ENCODE data around the gene PIP5K1C. TPM values are rescaled to one million over a fixed set of nuclear protein-coding genes. Genes with fewer than 3 reads are reported as not detected.

The PIP5K1C gene
- total and polyA plus RNA-seq, 9 of the 15 experiments (the other 6 are each of a cell fraction or from before 2014, with no cell fraction given), result 0.38 to 22.1 (median 4.1) TPM

DNA sequence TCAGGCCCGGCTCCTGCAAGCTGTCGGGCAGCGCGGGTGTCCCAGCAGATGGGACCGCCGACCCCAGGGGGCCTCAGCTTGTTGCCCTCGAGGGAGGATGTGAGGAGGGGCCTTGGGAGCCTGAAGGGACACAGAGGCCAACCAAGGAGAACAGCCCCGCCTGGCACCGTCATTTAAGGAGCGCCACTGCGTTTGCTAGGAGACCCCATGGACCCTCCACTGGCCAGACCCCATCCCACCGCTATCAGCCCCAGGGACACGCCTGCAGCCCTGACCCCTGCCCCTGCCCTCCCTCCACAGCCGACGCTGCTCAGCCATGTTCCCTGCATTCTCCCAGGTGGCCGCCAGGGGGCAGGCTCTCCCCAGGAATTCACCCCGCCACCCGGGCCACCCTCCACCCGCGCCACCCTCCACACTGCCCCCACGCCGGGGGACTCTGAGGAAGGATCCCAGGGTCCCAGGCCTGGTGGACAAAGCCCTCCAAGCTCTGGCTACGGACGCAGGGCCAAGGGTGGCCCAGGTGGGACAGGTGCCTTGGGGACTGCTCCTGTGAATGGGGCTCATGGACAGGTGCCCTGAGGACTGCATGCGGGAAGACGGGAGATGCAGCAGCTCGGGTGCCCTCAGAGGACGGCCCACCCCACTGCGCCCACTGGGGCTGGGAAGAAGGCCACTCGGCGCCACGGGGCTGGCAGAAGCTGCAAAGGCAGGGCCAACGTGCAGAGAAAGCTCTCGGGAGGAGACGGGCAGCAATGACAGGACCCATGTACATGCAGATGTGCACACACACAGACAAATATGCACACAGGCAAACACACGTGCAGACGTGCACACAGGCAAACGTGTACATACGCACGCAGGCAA, 34.4 kb downstream of the PIP5K1C start:
- H3K9ac ChIP-seq (ENCODE audit: insufficient read depth in 1 of 2, low read depth in 2 of 2, low read length in 2 of 2), result peak overlapping the region in 1 of 2 experiments; percentile 79; a peak in 2 of 4 replicates
- intact Hi-C loops (cut with micrococcal nuclease) (no loop called here), in situ Hi-C loops (cut with MboI) (no loop called here)
- BruUV-seq (replicated peaks), result no TSS peak
- peaks cover 16 to 67% of the 10 kb centered on the region in 2 experiments for H3K4me1 ChIP-seq (replicated peaks in 1 of 2; ENCODE audit: control insufficient read depth in 2 of 2, insufficient read depth in 2 of 2, low read length in 2 of 2)
- H4K20me1 ChIP-seq (replicated peaks; ENCODE audit: control insufficient read depth, insufficient read depth, low read length), result peaks cover 11% of the 10 kb centered on the region; the same call in 1 of the 2 replicates
- CTCF ChIA-PET (ENCODE audit: low intra/inter-chr PET ratio), result interaction anchor here (0.8 to 2.4 kb wide), 5 partner anchors 34 to 183 kb away, joined by 3 to 24 read pairs (median 5); partner anchors contain the start of gene PIP5K1C
- H3K9me1 ChIP-seq (ENCODE audit: control insufficient read depth, insufficient read depth, low read length), result no peaks in the 10 kb centered on the region
- no peaks in the 10 kb centered on the region for H3K27me3 ChIP-seq (ENCODE audit: control insufficient read depth in 2 of 2, insufficient read depth in 2 of 2, low read length in 2 of 2)
- peaks cover 54% of the 10 kb centered on the region; the same call in 2 of the 3 replicates for H3K36me3 ChIP-seq (ENCODE audit: control insufficient read depth, insufficient read depth, low read length)
- no peak overlapping the region for H3K4me2 ChIP-seq (ENCODE audit: insufficient read depth, low read length)
- H3K4me3 ChIP-seq, result no peak overlapping the region
- H3K79me2 ChIP-seq (ENCODE audit: control insufficient read depth, insufficient read depth, low read length), result peaks cover 26% of the 10 kb centered on the region; the same call in 2 of the 3 replicates
- peak; percentile 73 to 90 (median 87) for DNase-seq (ENCODE audit: extremely low read depth in 1 of 4, low spot score in 3 of 4)
- peak; percentile 67 for FAIRE-seq
- POLR2A ChIA-PET, result interaction anchor here (0.6 to 1.5 kb wide), 2 partner anchors 32 to 160 kb away, joined by 4 read pairs; no protein-coding TSS in a partner anchor
- WGBS (ENCODE audit: insufficient coverage, low coverage, missing lambda C conversion rate), result 33% methylated on average over 31 of the region's 40 CpGs
- peak; percentile 79 for ATAC-seq
- no peak overlapping the region for H3K27ac ChIP-seq (ENCODE audit: extremely low read depth, low read depth, low read length)
- H2AFZ ChIP-seq (ENCODE audit: low read depth, low read length), result no peak overlapping the region
- no peaks in the 10 kb centered on the region for H3K9me3 ChIP-seq (replicated peaks; ENCODE audit: control insufficient read depth, insufficient read depth, low read depth, low read length)
- 0 out of 2 replicates have a peak, but pooled peaks have one; percentile 13 for TF ChIP-seq NR2C1 (IDR thresholded peaks at IDR 0.05)
- 0 out of 2 replicates have a peak, but pooled peaks have one; percentile 51 for TF ChIP-seq NR2C1 (tag; IDR thresholded peaks at IDR 0.05)
- peak; percentile 59; the same call in 1 of the 2 replicates for TF ChIP-seq SAFB (IDR thresholded peaks at IDR 0.05; ENCODE audit: borderline replicate concordance, low read depth, low read length)
- TF ChIP-seq, protein P1, sequence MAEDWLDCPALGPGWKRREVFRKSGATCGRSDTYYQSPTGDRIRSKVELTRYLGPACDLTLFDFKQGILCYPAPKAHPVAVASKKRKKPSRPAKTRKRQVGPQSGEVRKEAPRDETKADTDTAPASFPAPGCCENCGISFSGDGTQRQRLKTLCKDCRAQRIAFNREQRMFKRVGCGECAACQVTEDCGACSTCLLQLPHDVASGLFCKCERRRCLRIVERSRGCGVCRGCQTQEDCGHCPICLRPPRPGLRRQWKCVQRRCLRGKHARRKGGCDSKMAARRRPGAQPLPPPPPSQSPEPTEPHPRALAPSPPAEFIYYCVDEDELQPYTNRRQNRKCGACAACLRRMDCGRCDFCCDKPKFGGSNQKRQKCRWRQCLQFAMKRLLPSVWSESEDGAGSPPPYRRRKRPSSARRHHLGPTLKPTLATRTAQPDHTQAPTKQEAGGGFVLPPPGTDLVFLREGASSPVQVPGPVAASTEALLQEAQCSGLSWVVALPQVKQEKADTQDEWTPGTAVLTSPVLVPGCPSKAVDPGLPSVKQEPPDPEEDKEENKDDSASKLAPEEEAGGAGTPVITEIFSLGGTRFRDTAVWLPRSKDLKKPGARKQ (CRISPR knock-in tag; IDR thresholded peaks at IDR 0.05), result no peak
- peak; percentile 56; the same call in 1 of the 2 replicates for TF ChIP-seq ZC3H4 (CRISPR knock-in tag; IDR thresholded peaks at IDR 0.05; ENCODE audit: borderline replicate concordance)
- TF ChIP-seq FIP1L1 (IDR thresholded peaks at IDR 0.05; ENCODE audit: low read depth, low read length, poor library complexity, severe bottlenecking), result peak; percentile 44
- no peak for TF ChIP-seq EP400 (IDR thresholded peaks at IDR 0.05)
- no peak for TF ChIP-seq CEBPB (tag; IDR thresholded peaks at IDR 0.05)
- TF ChIP-seq, protein P2, sequence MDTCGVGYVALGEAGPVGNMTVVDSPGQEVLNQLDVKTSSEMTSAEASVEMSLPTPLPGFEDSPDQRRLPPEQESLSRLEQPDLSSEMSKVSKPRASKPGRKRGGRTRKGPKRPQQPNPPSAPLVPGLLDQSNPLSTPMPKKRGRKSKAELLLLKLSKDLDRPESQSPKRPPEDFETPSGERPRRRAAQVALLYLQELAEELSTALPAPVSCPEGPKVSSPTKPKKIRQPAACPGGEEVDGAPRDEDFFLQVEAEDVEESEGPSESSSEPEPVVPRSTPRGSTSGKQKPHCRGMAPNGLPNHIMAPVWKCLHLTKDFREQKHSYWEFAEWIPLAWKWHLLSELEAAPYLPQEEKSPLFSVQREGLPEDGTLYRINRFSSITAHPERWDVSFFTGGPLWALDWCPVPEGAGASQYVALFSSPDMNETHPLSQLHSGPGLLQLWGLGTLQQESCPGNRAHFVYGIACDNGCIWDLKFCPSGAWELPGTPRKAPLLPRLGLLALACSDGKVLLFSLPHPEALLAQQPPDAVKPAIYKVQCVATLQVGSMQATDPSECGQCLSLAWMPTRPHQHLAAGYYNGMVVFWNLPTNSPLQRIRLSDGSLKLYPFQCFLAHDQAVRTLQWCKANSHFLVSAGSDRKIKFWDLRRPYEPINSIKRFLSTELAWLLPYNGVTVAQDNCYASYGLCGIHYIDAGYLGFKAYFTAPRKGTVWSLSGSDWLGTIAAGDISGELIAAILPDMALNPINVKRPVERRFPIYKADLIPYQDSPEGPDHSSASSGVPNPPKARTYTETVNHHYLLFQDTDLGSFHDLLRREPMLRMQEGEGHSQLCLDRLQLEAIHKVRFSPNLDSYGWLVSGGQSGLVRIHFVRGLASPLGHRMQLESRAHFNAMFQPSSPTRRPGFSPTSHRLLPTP (IDR thresholded peaks at IDR 0.05; ENCODE audit: borderline replicate concordance, extremely low read depth, insufficient read length), result no peak
- peak in 2 of 3 experiments; percentile 68 to 78 for TF ChIP-seq YY1 (IDR thresholded peaks at IDR 0.05; ENCODE audit: borderline replicate concordance in 1 of 3, control insufficient read depth in 1 of 3, extremely low read depth in 1 of 3, insufficient read depth in 3 of 3, insufficient read length in 1 of 3, insufficient replicate concordance in 2 of 3, low read depth in 1 of 3, low read length in 2 of 3)
